Activated naive CD8-positive, alpha-beta T cell treated with anti-CD3 and anti-CD28 coated beads, Interleukin-2, amount 50 U/mL, for 24 hours (primary cell): ENCODE data around the gene CCR8.

ENCODE experiments used
- ATAC-seq: fragments of 150-1000 bp; cut with Tn5 transposase; one replicate; pipeline ENCODE4 v1.10.0; 2021
- DNase-seq: peaks from one replicate; pipeline ENCODE4 v3.0.0; 2021
- H3K27ac Mint-ChIP-seq: one replicate; pipeline ENCODE4 v1.8.0; 2021; ENCODE audit warnings: mild to moderate bottlenecking, mixed read lengths
- H3K27me3 Mint-ChIP-seq: one replicate; pipeline ENCODE4 v1.8.0; 2021; ENCODE audit warnings: mixed read lengths
- H3K36me3 Mint-ChIP-seq: one replicate; pipeline ENCODE4 v1.8.0; 2021; ENCODE audit warnings: low read depth, mixed read lengths
- H3K4me1 Mint-ChIP-seq: one replicate; pipeline ENCODE4 v1.8.0; 2021; ENCODE audit warnings: mixed read lengths
- H3K4me3 Mint-ChIP-seq: one replicate; pipeline ENCODE4 v1.8.0; 2021; ENCODE audit warnings: mild to moderate bottlenecking, moderate library complexity, mixed read lengths
- H3K9me3 Mint-ChIP-seq: one replicate; pipeline ENCODE4 v1.8.0; 2021; ENCODE audit warnings: mixed read lengths

CCR8 gene

DNA sequence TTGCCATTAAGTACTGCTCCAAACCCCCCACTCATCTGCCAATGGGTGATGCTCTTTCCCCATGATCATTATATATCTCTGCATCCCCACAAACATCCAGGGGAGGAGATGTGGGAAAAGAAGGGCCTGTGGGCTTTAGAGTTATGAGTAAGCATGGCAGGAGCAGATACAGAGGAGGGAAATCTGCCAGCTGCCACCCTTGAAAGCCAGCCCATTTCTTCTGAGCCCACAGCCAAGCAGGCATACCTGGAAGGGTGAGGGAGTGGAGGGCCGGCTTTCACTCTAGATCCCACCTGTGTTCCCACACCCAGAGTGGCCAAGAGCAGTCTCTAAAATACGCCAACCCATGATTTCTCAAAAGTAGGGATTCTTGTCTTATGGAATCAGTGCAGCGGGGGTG is 51.9 kb downstream of the CCR8 start:
- Mint-ChIP-seq H3K27ac (no peak overlapping the region), H3K36me3 (peaks cover 8% of the 10 kb centered on the region), H3K9me3 (no peaks in the 10 kb centered on the region), H3K4me1 (peaks cover 36% of the 10 kb centered on the region), H3K27me3 (no peaks in the 10 kb centered on the region), H3K4me3 (no peak overlapping the region)
- DNase-seq (no peak), ATAC-seq (no peak)
